GM12878 (cell line): ENCODE results near the gene PIP4K2A. TPM values are rescaled to one million over a fixed set of nuclear protein-coding genes. Genes with fewer than 3 reads are reported as not detected.

Source experiments
- ATAC-seq: fragments of 200-7000 bp; cut with Tn5 transposase; 3 replicates; pipeline ENCODE4 v1.9.1; 2020; ENCODE audit warnings: mild to moderate bottlenecking, moderate library complexity
- BruUV-seq: library from RNA; stranded (reverse); fragments of 400-500 nt; replicated peaks from 2 replicates; lab custom pipeline; 2021; lab: Mats Ljungman, UMichigan
- CTCF ChIA-PET: fragments of 300-600 bp; sonication (Branson Sonifier 250); formaldehyde crosslinking; extraction: SDS; loops from one replicate; lab custom pipeline; 2021; ENCODE audit warnings: inconsistent platforms; lab: Yijun Ruan, JAX
- POLR2A ChIA-PET: fragments of 350-600 bp; formaldehyde crosslinking; extraction: SDS; loops from one replicate; lab custom pipeline; 2021; ENCODE audit warnings: inconsistent platforms; lab: Charles Lee
- RAD21 ChIA-PET: fragments of 300-600 bp; sonication (Branson Sonifier 250); formaldehyde crosslinking; loops from one replicate; lab custom pipeline; 2023; ENCODE audit warnings: antibody characterized with exemption; ENCODE audit not compliant: unreplicated experiment; lab: Charles Lee
- SMC1A ChIA-PET: fragments of 300-600 bp; sonication (Branson Sonifier 250); formaldehyde crosslinking; loops from one replicate; lab custom pipeline; 2023; ENCODE audit not compliant: unreplicated experiment, uncharacterized antibody; lab: Charles Lee
- DNase-seq: peaks from one replicate; pipeline ENCODE4 v3.0.0-alpha.2; 2011; ENCODE audit warnings: low read depth, low spot score
- FAIRE-seq: peaks from 3 replicates; lab custom pipeline; 2011; peaks lifted over from hg19 to GRCh38; lab: Jason Lieb, UNC
- H2AFZ ChIP-seq: 2 replicates; pipeline ENCODE4 v1.6.0; 2011; ENCODE audit warnings: low read depth, low read length, control low read depth; ENCODE audit not compliant: control insufficient read depth
- H3K27ac ChIP-seq: 2 replicates; pipeline ENCODE4 v1.5.1; 2011; ENCODE audit warnings: control low read depth; ENCODE audit not compliant: control insufficient read depth, insufficient read depth
- H3K27me3 ChIP-seq, 2 experiments: replicated peaks in 1 of 2; 2 replicates each; pipeline versions ENCODE4 v1.6.0 to v1.6.1; 2011; ENCODE audit warnings: low read length in 1 of 2; ENCODE audit not compliant: control insufficient read depth in 2 of 2, insufficient read depth in 2 of 2
- H3K36me3 ChIP-seq, 2 experiments: 2 replicates each; pipeline ENCODE4 v1.5.1; 2011; ENCODE audit warnings: low read length in 1 of 2; ENCODE audit not compliant: control insufficient read depth in 2 of 2, insufficient read depth in 2 of 2
- H3K4me1 ChIP-seq: 2 replicates; pipeline ENCODE4 v1.6.1; 2011; ENCODE audit warnings: mild to moderate bottlenecking, low read length, moderate library complexity, mixed read lengths; ENCODE audit not compliant: control insufficient read depth, insufficient read depth
- H3K4me2 ChIP-seq: 2 replicates; pipeline ENCODE4 v1.6.0; 2011; ENCODE audit warnings: control low read depth; ENCODE audit not compliant: control insufficient read depth, insufficient read depth
- H3K4me3 ChIP-seq: fragments of 200-600 bp; sonication (generic); 2 replicates; pipeline ENCODE4 v1.5.1; 2016
- H3K79me2 ChIP-seq: 2 replicates; pipeline ENCODE4 v1.6.0; 2011; ENCODE audit warnings: low read length; ENCODE audit not compliant: control insufficient read depth, insufficient read depth
- H3K9ac ChIP-seq: 2 replicates; pipeline ENCODE4 v1.8.0; 2011; ENCODE audit warnings: low read length, control low read depth, mixed read lengths; ENCODE audit not compliant: control insufficient read depth, insufficient read depth
- H3K9me3 ChIP-seq: replicated peaks from 3 replicates; pipeline ENCODE4 v1.5.1; 2011; ENCODE audit warnings: mild to moderate bottlenecking, low read length; ENCODE audit not compliant: control insufficient read depth, insufficient read depth
- H4K20me1 ChIP-seq: 2 replicates; pipeline ENCODE4 v1.6.0; 2011; ENCODE audit not compliant: control insufficient read depth, insufficient read depth
- BACH1 ChIP-seq: fragments of 450-650 bp; IDR thresholded peaks from 2 replicates; pipeline ENCODE4 v1.6.1; 2017; ENCODE audit warnings: mild to moderate bottlenecking, borderline replicate concordance
- BHLHE40 ChIP-seq, 2 experiments: fragments of 450-650 bp in 1 of 2; IDR thresholded peaks; 2 replicates each; pipeline ENCODE4 v1.6.1; 2011 to 2017; ENCODE audit warnings: low read depth in 2 of 2, borderline replicate concordance in 1 of 2, improper control_type of control experiment in 1 of 2, low read length in 1 of 2, mild to moderate bottlenecking in 1 of 2
- BRCA1 ChIP-seq: IDR thresholded peaks from 2 replicates; pipeline ENCODE4 v1.6.1; 2011; ENCODE audit warnings: low read depth, low read length, improper control_type of control experiment
- CTCF ChIP-seq, 3 experiments: IDR thresholded peaks in 2 of 3; conservative IDR thresholded peaks in 1 of 3; 2 replicates each; pipeline ENCODE4 v1.5.1; 2011; ENCODE audit warnings: low read depth in 3 of 3, low read length in 3 of 3, mild to moderate bottlenecking in 3 of 3, control low read depth in 2 of 3, moderate library complexity in 2 of 3, inconsistent platforms in 1 of 3, mixed read lengths in 1 of 3; ENCODE audit not compliant: control insufficient read depth in 2 of 3, insufficient read depth in 1 of 3; ENCODE audit errors: extremely low read depth in 1 of 3
- EED ChIP-seq: sonication (generic); IDR thresholded peaks from 2 replicates; pipeline ENCODE4 v1.6.1; 2016; ENCODE audit warnings: antibody characterized with exemption, low read depth
- JUND ChIP-seq: IDR thresholded peaks from 2 replicates; pipeline ENCODE4 v1.6.1; 2012; ENCODE audit warnings: low read depth, mild to moderate bottlenecking, low read length, improper control_type of control experiment, moderate library complexity
- KAT2A ChIP-seq: conservative IDR thresholded peaks from 2 replicates; pipeline ENCODE4 v1.6.1; 2011; ENCODE audit warnings: low read depth, low read length; ENCODE audit not compliant: control insufficient read depth
- SIN3A ChIP-seq: IDR thresholded peaks from 2 replicates; pipeline ENCODE4 v1.6.1; 2012; ENCODE audit warnings: low read depth, low read length, improper control_type of control experiment
- STAT3 ChIP-seq: IDR thresholded peaks from 2 replicates; pipeline ENCODE4 v1.6.1; 2011; ENCODE audit warnings: low read depth, low read length, improper control_type of control experiment
- SUZ12 ChIP-seq: fragments of 200-600 bp; sonication (generic); IDR thresholded peaks from one replicate; pipeline ENCODE4 v1.6.1; 2018; ENCODE audit warnings: antibody characterized with exemption, mild to moderate bottlenecking; ENCODE audit not compliant: unreplicated experiment
- TCF3 ChIP-seq: IDR thresholded peaks from 2 replicates; pipeline ENCODE4 v1.6.1; 2012; ENCODE audit warnings: low read depth, mild to moderate bottlenecking, low read length, borderline replicate concordance; ENCODE audit not compliant: insufficient read depth
- ZNF24 ChIP-seq: fragments of 450-650 bp; IDR thresholded peaks from 2 replicates; pipeline ENCODE4 v1.6.1; 2017; ENCODE audit warnings: antibody characterized with exemption, mild to moderate bottlenecking
- WGBS: methylation state at CpG from one replicate; pipeline ENCODE4 v1.1.6; 2016; ENCODE audit warnings: low lambda C conversion rate; ENCODE audit not compliant: insufficient replicate concordance, insufficient coverage; ENCODE audit errors: missing lambda C conversion rate; 5-methylcytosine and 5-hydroxymethylcytosine counted together
- in situ Hi-C: fragments of 300-500 bp; cut with MboI; formaldehyde crosslinking; loops from 9 replicates; pipeline ENCODE4 v1.14.3; 2018; ENCODE audit warnings: mixed read lengths
- intact Hi-C: fragments of 100-400 bp; cut with micrococcal nuclease; formaldehyde crosslinking; loops from one replicate; pipeline ENCODE4 v1.14.2; 2022; ENCODE audit not compliant: unreplicated experiment
- polyA plus RNA-seq, 11 experiments: library from polyadenylated mRNA; depleted of rRNA in 4 of 11; unstranded in 6 of 11; stranded (reverse) in 5 of 11; fragments of >200 nt; fragmentation: Nextera tagmentation in 4 of 11; fragmentation: Illumina TruSeq in 1 of 11; extraction: Ambion mirVana in 4 of 11; extraction: Trizol in 1 of 11; gene quantifications; 1 replicate in 1 of 11; 2 replicates in 10 of 11; pipeline versions ENCODE4 v1.2.1 to v1.2.3, GENCODE V29; 2011 to 2016; ENCODE audit warnings: inconsistent platforms in 2 of 11, missing spikeins in 2 of 11, low read depth in 1 of 11
- total RNA-seq, 4 experiments: library from RNA; depleted of rRNA in 3 of 4; stranded (reverse); fragments of >200 nt in 3 of 4; fragmentation: Illumina TruSeq in 1 of 4; extraction: Trizol in 1 of 4; gene quantifications; 2 replicates each; pipeline versions ENCODE4 v1.2.1 to v1.2.3, GENCODE V29; 2013 to 2021
- TF ChIP-seq, protein P1 (sequence below): fragments of 450-650 bp; conservative IDR thresholded peaks from 2 replicates; pipeline ENCODE4 v1.6.1; 2017; ENCODE audit warnings: mild to moderate bottlenecking, moderate library complexity
- TF ChIP-seq, protein P2 (sequence below): IDR thresholded peaks from 2 replicates; pipeline ENCODE4 v1.6.1; 2012; ENCODE audit warnings: low read depth, low read length, improper control_type of control experiment

Gene PIP4K2A
- total and polyA plus RNA-seq, 10 of the 15 experiments (the other 5 are each of a cell fraction or from before 2014, with no cell fraction given), result 54.3 to 139 (median 84.4) TPM

- TF ChIP-seq CTCF (IDR thresholded peaks at IDR 0.05 in 2 of 3, conservative IDR thresholded peaks at IDR 0.05 in 1 of 3; ENCODE audit: control insufficient read depth in 2 of 3, extremely low read depth in 1 of 3, insufficient read depth in 1 of 3, low read depth in 3 of 3, low read length in 3 of 3), result no peak
- no peak for TF ChIP-seq SIN3A
- TF ChIP-seq TCF3, result no peak
- TF ChIP-seq BACH1, result no peak
Measured at GRCh38 chr10:22617051-22617450, 97.3 kb downstream of the PIP4K2A start (continued).

DNA sequence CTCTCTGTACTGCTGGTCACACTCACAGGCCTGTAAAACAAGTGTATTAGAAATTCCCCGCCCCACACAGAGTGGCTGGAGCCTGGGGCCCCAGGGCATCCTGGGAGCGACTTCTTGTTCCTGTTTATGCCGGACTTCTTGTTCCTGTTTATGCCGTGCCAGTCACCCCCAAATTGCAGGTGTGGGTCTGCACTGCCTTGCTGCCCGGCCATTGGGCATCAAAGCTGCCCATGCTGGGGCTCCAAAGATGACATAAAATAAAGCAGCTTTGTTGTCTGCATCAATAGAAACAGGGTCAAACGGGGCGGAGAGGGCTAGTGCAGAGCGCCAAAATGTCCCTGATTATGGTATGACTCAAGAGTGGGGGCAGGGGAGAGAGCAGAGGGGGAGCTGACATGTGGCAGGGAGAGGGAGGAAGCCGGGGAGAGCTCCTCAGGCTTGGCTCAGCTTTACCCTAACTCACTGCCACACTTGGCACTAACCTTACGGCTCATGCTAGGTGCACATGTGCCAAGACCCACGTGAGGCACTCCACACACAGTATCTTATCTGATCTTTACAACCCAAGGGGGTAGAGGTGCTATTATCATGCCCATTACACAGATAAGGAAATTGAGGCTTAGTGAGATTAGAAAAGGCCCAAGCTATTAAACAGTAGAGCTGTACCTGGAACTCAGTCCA lies 98.4 kb downstream of the PIP4K2A start:
- peak; percentile 35 for DNase-seq
- POLR2A ChIA-PET, result interaction anchor here (0.6 to 10.6 kb wide), 7 partner anchors 10 to 97 kb away, joined by 3 to 82 read pairs (median 6); no protein-coding TSS in a partner anchor
- TF ChIP-seq SUZ12, result no peak
- TF ChIP-seq SIN3A, result peak; percentile 73; the same call in 1 of the 2 replicates
- TF ChIP-seq, protein P1, sequence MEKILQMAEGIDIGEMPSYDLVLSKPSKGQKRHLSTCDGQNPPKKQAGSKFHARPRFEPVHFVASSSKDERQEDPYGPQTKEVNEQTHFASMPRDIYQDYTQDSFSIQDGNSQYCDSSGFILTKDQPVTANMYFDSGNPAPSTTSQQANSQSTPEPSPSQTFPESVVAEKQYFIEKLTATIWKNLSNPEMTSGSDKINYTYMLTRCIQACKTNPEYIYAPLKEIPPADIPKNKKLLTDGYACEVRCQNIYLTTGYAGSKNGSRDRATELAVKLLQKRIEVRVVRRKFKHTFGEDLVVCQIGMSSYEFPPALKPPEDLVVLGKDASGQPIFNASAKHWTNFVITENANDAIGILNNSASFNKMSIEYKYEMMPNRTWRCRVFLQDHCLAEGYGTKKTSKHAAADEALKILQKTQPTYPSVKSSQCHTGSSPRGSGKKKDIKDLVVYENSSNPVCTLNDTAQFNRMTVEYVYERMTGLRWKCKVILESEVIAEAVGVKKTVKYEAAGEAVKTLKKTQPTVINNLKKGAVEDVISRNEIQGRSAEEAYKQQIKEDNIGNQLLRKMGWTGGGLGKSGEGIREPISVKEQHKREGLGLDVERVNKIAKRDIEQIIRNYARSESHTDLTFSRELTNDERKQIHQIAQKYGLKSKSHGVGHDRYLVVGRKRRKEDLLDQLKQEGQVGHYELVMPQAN, result peak; percentile 48; the same call in 1 of the 2 replicates
- no peak for TF ChIP-seq ZNF24
- TF ChIP-seq, protein P2, sequence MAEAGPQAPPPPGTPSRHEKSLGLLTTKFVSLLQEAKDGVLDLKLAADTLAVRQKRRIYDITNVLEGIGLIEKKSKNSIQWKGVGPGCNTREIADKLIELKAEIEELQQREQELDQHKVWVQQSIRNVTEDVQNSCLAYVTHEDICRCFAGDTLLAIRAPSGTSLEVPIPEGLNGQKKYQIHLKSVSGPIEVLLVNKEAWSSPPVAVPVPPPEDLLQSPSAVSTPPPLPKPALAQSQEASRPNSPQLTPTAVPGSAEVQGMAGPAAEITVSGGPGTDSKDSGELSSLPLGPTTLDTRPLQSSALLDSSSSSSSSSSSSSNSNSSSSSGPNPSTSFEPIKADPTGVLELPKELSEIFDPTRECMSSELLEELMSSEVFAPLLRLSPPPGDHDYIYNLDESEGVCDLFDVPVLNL, result peak; percentile 82
- no peak for TF ChIP-seq STAT3
- TF ChIP-seq KAT2A, result no peak
- TF ChIP-seq EED, result peak; percentile 76
- TF ChIP-seq BRCA1, result no peak
- peak; percentile 25 to 36; a peak in 1 of 4 replicates for TF ChIP-seq BHLHE40 (IDR thresholded peaks at IDR 0.05; ENCODE audit: borderline replicate concordance in 1 of 2, low read depth in 2 of 2, low read length in 1 of 2)
- no peak for TF ChIP-seq JUND

More for the DNA sequence above, 98.4 kb downstream of the PIP4K2A start:
- Histone ChIP-seq H4K20me1 (no peaks in the 10 kb centered on the region; the same call in 1 of the 2 replicates), H2AFZ (peak overlapping the region; percentile 31), H3K4me2 (peak overlapping the region; percentile 86), H3K36me3 (peaks cover 2 to 7% of the 10 kb centered on the region in 2 experiments; a peak in 3 of 4 replicates), H3K27me3 (no peaks in the 10 kb centered on the region), H3K4me1 (peaks cover 57% of the 10 kb centered on the region), H3K9me3 (no peaks in the 10 kb centered on the region), H3K4me3 (peak overlapping the region; percentile 54; the same call in 1 of the 2 replicates), H3K79me2 (peaks cover 97% of the 10 kb centered on the region), H3K27ac (peak overlapping the region; percentile 73), H3K9ac (peak overlapping the region; percentile 66)
- intact Hi-C loops, result no loop called here
- WGBS, result 3% methylated on average over 11 of the region's 11 CpGs
- CTCF ChIA-PET, result interaction anchor here (0.7 to 4.8 kb wide), 15 partner anchors 8 to 372 kb away, joined by 3 to 28 read pairs (median 3); no protein-coding TSS in a partner anchor
- RAD21 ChIA-PET, result interaction anchor here (0.5 to 6.2 kb wide), 17 partner anchors 10 to 210 kb away, joined by 3 to 53 read pairs (median 4); no protein-coding TSS in a partner anchor
- TSS peak; percentile 92 for BruUV-seq
- in situ Hi-C loops, result no loop called here
- FAIRE-seq, result no peak
- ATAC-seq, result peak; percentile 91
- SMC1A ChIA-PET, result interaction anchor here (0.5 to 14.3 kb wide), 17 partner anchors 8 to 207 kb away, joined by 3 to 139 read pairs (median 7); no protein-coding TSS in a partner anchor
